GM23248 (cell line): ENCODE measurements around the gene PSMB5.

ENCODE experiments used
- EZH2 ChIP-seq: fragments of 200-600 bp; sonication (generic); IDR thresholded peaks from 2 replicates; pipeline ENCODE4 v1.6.1; 2018; ENCODE audit warnings: antibody characterized with exemption, mild to moderate bottlenecking; ENCODE audit not compliant: insufficient read depth, poor library complexity, severe bottlenecking
- EZH2phosphoT487 ChIP-seq: fragments of 200-600 bp; sonication (generic); IDR thresholded peaks from 2 replicates; pipeline ENCODE4 v1.6.1; 2018; ENCODE audit warnings: antibody characterized with exemption, moderate library complexity, mild to moderate bottlenecking, low read depth; ENCODE audit not compliant: insufficient read depth

DNA sequence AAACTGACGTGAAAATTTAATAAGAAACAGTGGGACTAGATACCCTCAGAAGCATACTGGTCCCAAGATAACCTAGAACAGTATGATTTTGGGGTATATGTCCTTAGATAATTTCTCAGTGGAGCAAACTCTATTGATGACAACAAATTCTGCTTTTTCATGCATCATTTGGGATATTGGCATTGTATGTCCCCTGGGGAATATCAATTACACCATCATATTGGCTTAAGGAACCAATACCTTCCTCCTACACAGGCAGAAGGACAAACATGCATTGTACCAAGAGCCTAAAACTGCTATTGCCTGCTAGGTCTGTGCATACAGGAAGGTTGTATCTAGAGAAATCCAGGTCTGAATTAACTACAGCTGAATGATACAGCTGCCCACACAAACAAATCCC is 40.2 kb upstream of the PSMB5 start:
- TF ChIP-seq EZH2phosphoT487, result no peak
- TF ChIP-seq EZH2, result no peak
